NCI-H128 (cell line): Measurements from ENCODE around the gene KCTD15.

ENCODE experiments used
- DNase-seq: peaks from one replicate; lab custom pipeline; 2025; ENCODE audit not compliant: unreplicated experiment; lab: John Stamatoyannopoulos, UW

The KCTD15 gene

GRCh38 chr19:33771384-33772101 lies 25.1 kb upstream of the KCTD15 start:
- peak; percentile 44 for DNase-seq

DNA sequence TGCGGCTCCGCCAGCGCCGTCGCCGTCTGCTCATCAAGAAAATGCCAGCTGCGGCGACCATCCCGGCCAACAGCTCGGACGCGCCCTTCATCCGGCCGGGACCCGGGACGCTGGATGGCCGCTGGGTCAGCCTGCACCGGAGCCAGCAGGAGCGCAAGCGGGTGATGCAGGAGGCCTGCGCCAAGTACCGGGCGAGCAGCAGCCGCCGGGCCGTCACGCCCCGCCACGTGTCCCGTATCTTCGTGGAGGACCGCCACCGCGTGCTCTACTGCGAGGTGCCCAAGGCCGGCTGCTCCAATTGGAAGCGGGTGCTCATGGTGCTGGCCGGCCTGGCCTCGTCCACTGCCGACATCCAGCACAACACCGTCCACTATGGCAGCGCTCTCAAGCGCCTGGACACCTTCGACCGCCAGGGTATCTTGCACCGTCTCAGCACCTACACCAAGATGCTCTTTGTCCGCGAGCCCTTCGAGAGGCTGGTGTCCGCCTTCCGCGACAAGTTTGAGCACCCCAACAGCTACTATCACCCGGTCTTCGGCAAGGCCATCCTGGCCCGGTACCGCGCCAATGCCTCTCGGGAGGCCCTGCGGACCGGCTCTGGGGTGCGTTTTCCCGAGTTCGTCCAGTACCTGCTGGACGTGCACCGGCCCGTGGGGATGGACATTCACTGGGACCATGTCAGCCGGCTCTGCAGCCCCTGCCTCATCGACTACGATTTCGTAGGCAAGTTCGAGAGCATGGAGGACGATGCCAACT lies 24.4 kb upstream of the KCTD15 start:
- no peak for DNase-seq

GRCh38 chr19:33772858-33773180 lies 23.9 kb upstream of the KCTD15 start:
- no peak for DNase-seq

GRCh38 chr19:33773704-33774624 lies 22.7 kb upstream of the KCTD15 start:
- DNase-seq, result no peak

- no peak for DNase-seq
Observed at GRCh38 chr19:33774751-33775150, 21.9 kb upstream of the KCTD15 start.

DNA sequence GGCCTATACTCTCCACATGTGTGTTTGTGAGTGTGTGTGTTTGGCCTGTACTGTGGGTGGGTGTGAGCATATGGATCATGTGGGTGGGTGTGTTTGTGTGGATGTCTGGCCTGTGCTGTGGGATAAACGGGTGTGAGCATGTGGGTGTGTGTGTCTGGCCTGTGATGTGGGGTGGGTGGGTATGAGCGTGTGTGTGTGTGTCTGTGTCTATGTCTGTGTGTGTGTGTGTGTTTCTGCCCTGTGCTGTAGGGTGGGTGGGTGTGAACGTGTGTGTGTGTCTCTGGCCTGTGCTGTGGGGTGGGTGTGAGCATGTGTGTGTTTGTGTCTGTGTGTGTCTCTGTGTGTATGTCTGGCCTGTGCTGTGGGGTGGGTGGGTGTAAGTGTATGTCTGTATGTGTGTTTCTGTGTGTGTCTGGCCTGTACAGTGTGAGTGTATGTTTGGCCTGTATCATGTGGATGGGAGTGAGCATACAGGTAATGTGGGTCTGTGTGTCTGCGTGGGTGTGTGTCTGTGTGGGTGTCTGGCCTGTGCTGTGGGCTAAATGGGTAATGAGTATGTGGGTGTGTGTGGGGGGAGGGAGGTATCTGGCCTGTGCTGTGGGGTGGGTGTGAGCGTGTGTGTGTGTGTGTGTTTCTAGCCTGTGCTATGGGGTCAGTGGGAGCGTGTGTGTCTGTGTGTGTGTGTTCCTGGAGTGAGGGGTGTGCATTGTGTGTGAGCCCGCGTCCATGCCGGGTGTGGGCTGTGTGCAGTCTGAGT lies 20.8 kb upstream of the KCTD15 start:
- no peak for DNase-seq

DNA sequence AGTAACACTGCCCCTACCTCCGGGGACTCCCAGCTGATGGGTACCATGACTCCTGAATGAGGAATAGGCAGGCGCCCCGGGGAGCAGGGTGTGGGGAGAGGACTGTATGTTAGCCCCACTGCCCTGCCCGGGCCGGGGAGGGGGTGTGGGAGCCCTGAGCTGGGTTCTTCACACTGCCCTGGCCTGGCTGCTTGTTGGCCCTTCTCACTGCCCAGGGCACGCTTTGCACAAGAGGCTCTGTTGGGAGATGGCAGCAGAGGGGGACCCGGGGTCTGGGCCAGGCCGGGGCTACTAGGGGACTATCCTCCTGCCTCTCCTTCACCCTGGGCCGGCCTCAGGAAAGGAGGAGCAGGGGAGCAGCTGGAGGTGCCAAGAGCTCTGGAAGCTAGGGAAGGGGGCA lies 19.3 kb upstream of the KCTD15 start:
- no peak for DNase-seq

- DNase-seq, result no peak
Observed at GRCh38 chr19:33777753-33778088, 18.9 kb upstream of the KCTD15 start.

DNA sequence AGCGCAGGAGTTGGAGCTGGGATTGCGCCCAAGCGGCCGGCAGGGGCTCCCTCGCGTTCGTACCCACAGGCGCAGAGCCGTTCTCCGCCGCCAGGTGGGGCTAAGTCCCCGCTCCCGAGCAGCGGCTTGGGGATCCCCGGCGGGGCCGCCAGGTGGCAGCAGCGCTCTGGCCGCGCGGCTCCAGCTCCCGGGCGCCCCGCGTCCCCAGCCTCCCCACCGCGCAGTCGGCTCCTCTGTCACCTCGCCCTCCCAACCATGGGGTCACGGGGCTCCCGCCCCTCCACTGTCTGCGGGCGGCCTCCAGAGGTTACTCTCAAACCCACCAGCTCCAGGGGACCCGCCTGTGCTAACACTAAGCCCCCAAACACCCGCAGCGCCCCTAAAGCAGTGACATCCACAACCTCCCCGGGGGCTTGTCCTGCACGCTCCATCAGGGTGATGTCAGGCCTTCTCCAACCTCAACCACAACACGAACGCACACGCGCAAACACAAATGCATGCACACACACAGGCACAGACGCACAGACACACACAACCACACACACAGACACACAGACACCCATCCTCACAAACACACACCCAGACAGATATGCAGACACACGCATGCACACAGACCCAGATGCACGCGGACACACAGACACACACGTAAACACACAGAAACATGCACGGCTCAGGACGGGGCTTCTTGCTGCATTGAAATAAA lies 18.4 kb upstream of the KCTD15 start:
- DNase-seq, result peak; percentile 54

GRCh38 chr19:33779849-33780248 lies 16.8 kb upstream of the KCTD15 start:
- no peak for DNase-seq

DNA sequence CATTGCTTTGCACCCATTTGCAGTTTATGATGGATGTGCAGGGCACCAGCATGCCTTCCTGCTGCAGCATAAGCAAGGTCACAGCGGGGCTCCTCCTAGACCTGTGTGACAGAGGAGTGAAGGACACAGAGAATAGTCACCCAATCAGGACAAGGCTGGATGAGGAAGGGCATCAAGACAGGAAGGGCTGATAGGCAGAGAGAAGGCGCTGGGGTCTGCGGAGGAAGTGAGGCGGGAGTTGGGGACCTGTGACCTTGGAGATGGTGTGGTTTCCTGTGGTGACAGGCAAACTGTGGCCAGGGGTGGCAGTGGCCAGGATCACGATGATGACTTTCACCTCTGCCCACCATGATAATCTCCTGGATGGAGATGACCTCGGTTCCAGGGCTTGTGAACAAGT lies 16.4 kb upstream of the KCTD15 start:
- no peak for DNase-seq

DNA sequence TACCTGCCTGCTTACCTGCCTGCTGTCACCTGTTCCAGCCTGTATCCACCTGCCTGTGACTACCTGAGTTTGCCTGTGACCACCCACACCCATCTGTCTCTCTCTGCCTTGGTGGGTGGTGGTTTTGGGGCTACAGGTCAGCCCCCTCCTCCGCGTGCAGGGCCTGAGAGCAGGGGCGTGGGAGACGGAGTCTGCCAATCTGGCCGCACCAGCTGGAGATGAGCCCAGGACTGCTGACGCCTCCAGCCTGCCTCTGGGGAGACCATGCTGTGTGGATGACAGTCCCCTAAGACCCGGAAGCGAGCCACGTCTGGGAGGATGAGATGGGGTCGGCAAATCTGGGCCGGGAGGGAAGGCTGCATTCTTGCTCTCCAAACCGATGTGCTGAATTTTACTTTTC lies 15.9 kb upstream of the KCTD15 start:
- no peak for DNase-seq

GRCh38 chr19:33781415-33781935 lies 15.2 kb upstream of the KCTD15 start:
- no peak for DNase-seq

GRCh38 chr19:33781996-33782395 lies 14.7 kb upstream of the KCTD15 start:
- no peak for DNase-seq

GRCh38 chr19:33784432-33784831 lies 12.2 kb upstream of the KCTD15 start:
- no peak for DNase-seq

GRCh38 chr19:33785795-33786194 lies 10.9 kb upstream of the KCTD15 start:
- DNase-seq, result no peak

- DNase-seq, result no peak
Observed at GRCh38 chr19:33788676-33789075, 8.0 kb upstream of the KCTD15 start.

- no peak for DNase-seq
Observed at GRCh38 chr19:33789344-33789743, 7.3 kb upstream of the KCTD15 start.

DNA sequence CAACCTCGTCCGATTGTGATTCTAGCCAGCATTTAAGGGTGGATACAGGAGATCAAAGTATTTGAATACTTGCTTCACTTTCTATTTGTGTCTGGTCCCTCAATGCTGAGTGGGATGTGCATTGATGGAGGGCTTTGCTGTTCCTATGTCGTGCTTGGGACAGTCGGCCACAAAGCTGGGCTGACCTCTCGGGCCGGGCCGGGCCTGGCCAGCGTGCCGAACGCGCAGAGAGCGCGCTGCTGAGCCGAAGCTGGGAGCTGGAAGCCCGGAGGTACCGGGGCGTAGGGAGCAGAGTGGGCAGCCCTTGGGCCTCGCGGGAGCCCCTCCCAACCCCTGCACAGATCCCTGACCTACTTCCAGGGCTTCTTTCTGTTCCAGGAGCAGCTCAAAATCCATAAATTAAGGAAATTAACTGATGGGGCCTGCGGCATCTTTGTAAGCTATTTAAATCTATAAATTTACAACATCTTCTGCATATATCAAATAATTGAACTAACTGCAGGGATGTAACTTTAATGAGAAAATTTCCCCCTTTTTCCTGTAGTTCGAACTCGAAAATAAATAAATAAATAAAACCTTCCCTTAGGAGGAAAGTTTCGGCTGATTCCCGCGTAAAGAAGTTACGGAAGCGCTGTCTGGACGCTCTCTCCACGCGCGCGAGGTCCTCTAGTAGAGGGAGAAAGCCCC lies 1.8 kb upstream of the KCTD15 start:
- no peak for DNase-seq
